ENCODE measurements around the gene GPR82.
"Not testable (repeated sequence)": the region's sequence is repeated elsewhere in the genome, so short reads cannot be mapped to it uniquely, and the experiment has no call there.

Gene GPR82, protein sequence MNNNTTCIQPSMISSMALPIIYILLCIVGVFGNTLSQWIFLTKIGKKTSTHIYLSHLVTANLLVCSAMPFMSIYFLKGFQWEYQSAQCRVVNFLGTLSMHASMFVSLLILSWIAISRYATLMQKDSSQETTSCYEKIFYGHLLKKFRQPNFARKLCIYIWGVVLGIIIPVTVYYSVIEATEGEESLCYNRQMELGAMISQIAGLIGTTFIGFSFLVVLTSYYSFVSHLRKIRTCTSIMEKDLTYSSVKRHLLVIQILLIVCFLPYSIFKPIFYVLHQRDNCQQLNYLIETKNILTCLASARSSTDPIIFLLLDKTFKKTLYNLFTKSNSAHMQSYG

DNA sequence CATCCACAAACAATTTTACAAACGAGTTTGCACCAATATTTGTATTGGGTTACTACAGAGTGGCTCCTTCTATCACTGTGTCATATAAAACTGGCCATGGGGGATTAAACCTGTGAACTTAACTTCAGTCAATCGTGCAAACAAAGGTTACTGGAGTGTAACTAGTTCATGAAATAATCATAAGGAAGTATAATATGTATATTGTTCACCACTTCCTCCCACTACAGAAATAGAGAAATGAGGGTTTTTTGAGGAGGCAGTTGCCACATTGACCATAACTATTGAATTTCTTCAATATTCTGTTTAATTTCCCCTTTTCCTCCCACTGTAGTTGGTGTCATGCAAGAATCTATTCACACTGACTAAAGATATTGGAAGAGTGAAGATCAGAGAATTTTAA, at the start of gene GPR82:
TSS of gene GPR82 (plus strand) at position 356 of the 400 bp plus-strand sequence. CDS start 2,846 bp downstream, outside the sequence.
- peaks cover 7% of the 10 kb centered on the region for H3K36me3 Mint-ChIP-seq
- H3K9me3 Mint-ChIP-seq: no peaks in the 10 kb centered on the region
- H3K4me3 Mint-ChIP-seq: no peak within 1 kb of the TSS
- peaks cover 27% of the 10 kb centered on the region for H3K4me1 Mint-ChIP-seq
- H3K27me3 Mint-ChIP-seq: no peaks in the 10 kb centered on the region
- peak; percentile 61 for ATAC-seq
- H3K27ac Mint-ChIP-seq: no peak within 1 kb of the TSS

DNA sequence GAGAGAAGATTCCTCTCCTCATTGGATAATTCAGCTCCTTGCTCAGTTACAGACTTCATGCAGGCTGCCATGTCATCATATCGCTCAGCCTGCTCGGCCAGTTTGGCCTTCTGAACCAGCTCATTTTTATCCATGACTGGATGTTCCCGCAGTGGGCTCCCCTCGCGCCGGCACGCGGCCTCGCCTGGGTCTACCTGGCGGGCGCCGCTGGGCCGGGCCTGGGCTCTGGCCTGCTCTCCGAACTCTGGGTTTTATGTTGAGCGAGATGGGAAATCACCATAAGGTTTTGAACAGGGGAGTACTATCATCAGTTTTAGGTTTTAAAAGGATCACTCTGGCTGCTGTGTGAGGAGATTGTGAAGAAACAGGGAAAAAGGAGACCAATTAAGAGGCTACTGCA, 47.6 kb upstream of the GPR82 start:
- not testable (repeated sequence) for H3K27ac Mint-ChIP-seq, ATAC-seq

DNA sequence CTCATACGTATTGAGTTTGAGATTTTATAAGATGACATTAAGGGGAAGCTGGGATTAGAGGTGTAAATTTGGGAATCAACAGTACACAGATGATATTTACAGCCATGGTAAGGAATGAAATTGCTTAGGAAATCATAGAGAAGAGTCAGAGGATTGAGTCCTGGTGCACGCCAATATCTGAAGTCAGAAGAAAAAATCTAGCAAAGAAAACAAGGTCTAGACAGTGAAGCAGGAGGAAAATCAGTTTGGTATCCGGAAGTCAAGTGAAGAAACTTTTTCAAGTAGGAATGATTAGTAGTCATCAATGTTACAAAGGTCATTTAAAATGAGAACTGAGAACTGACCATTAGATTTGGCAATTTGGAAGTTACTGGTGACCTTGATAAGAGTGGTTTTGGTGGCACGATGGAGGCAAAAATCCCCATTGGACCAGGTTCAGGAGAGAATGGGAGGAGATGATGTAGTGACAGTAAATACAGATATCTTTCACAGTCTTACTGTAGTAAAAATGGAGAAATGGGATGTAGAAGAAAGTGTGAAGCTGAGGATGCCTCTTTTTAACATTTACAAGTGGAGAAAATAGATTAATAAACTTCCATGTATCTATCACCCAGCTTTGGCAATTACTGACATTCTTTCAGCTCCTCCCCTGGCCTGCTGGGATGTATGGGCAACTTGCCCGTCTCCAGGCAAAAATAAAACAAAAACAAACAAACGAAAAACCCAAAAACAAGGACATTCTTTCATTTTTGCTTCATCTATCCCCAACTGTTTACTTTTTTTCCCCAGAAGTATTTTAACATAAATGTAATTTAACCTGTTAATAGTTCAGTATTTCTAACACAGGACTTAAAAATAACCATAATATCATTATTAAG, 46.6 kb upstream of the GPR82 start:
- Mint-ChIP-seq H3K4me3 (no peak overlapping the region), H3K36me3 (peaks cover 19% of the 10 kb centered on the region), H3K4me1 (peaks cover 10% of the 10 kb centered on the region), H3K27ac (no peak overlapping the region), H3K9me3 (no peaks in the 10 kb centered on the region), H3K27me3 (no peaks in the 10 kb centered on the region)
- ATAC-seq: no peak

More for the DNA sequence above, 47.6 kb upstream of the GPR82 start:
- H3K27me3 Mint-ChIP-seq, H3K9me3 Mint-ChIP-seq, H3K4me3 Mint-ChIP-seq, H3K4me1 Mint-ChIP-seq: not testable (repeated sequence)
- H3K36me3 Mint-ChIP-seq: peaks cover 19% of the 10 kb centered on the region

DNA sequence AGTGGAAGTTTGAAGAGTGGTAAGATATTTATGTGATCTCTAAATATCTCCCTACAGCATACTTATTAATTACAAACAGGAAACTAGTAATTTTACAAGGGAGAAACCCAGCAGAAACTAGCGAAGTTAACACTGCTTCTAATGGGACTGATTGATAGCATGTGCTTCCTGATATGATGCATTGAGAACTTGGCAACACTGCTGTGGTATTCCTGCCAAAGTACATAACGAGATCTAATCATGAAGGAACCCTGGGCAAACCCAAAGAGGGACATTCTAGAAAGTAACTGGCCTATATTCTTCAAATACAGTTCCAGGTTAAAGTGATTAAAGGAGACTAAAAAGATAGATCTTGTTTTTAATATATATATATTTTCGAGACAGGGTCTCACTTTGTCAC, 39.8 kb upstream of the GPR82 start:
- Mint-ChIP-seq H3K9me3 (no peaks in the 10 kb centered on the region), H3K36me3 (no peaks in the 10 kb centered on the region), H3K27me3 (no peaks in the 10 kb centered on the region), H3K27ac (no peak overlapping the region), H3K4me1 (peaks cover 20% of the 10 kb centered on the region), H3K4me3 (no peak overlapping the region)
- no peak for ATAC-seq

DNA sequence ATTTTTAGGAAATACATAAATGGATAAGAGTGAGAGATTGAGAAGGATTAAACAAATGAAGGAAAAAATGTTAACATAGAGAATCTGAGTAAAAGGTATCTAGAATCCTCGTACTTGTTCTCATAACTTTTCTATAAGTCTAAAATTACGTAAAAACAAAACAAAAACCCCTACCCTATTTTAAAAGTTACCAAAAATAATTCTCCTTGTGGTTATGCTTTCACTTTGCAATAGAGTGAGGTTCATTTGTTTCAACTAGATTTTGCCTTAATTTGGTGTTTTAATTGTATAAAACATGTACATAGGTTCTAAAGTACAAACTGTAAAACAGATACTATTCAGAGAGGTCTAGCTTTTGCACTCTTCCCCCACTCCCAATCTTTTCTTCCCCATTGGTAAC, 39.0 kb upstream of the GPR82 start:
- no peak for ATAC-seq
- H3K36me3 Mint-ChIP-seq: no peaks in the 10 kb centered on the region
- no peaks in the 10 kb centered on the region for H3K27me3 Mint-ChIP-seq
- H3K27ac Mint-ChIP-seq: no peak overlapping the region
- H3K4me1 Mint-ChIP-seq: peaks cover 20% of the 10 kb centered on the region
- no peak overlapping the region for H3K4me3 Mint-ChIP-seq
- no peaks in the 10 kb centered on the region for H3K9me3 Mint-ChIP-seq

DNA sequence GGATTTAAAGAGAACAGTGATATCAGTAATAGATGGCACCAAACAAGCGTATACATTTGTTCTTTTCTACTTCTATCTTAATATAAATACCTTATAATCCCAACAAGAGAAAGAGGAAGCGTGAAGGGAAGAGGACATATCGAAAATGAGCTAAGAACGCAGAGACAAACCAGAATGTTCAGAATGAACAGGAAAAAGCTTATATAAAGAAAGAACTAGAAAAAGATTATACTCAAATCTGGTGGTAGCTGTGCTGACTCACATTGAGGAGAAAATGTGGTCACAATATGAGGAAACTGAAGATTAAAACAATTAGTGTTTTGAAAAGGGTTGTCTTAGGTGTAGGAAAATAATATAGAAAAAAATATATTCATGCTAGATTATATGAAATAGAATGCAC, 37.2 kb upstream of the GPR82 start:
- Mint-ChIP-seq H3K4me3 (no peak overlapping the region), H3K36me3 (no peaks in the 10 kb centered on the region), H3K9me3 (no peaks in the 10 kb centered on the region), H3K27ac (no peak overlapping the region), H3K4me1 (peaks cover 20% of the 10 kb centered on the region), H3K27me3 (no peaks in the 10 kb centered on the region)
- ATAC-seq: no peak

DNA sequence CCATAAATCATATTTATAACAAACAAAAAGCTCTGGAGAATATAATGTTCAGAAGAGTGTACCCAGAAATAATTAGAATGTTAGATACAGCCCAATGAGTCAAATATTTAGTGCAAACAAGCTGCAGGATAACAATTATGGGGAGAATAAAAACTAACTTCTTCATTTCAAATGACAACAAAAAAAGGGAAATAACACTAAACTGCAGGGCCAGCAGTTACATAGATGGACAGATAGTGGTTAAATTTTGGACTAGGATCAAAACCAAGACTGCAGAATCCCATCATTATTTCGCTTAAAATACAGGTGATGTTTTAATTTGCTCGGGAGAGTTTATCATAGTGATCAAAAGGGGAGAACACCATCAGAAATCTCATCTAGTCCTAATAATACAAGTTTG, 35.8 kb upstream of the GPR82 start:
- Mint-ChIP-seq H3K9me3 (no peaks in the 10 kb centered on the region), H3K36me3 (no peaks in the 10 kb centered on the region), H3K4me3 (no peak overlapping the region), H3K4me1 (peaks cover 30% of the 10 kb centered on the region), H3K27me3 (no peaks in the 10 kb centered on the region), H3K27ac (no peak overlapping the region)
- no peak for ATAC-seq

DNA sequence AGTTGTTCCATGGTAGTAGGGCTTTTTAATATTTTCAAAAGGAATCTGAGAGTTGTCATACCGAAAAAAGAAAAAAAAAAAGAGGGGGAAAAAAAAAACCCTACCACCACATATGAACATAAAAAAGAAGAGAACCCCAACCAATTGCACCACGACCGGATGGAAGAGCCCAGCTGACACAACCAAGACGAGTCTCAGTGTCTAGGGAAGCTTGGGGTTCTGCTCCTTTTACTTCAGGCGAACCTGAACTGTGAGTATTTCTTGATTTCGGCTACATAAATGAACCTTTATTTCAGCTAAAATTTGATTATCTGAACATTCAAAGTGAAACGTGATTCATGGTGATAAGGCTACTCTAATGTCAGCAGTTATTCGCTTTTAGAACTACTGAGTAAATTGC, 35.1 kb upstream of the GPR82 start, which contains the start of gene GPR34:
TSS of gene GPR34 (plus strand) at position 139 of the 400 bp plus-strand sequence. CDS start 6,661 bp downstream, outside the sequence.
- H3K4me1 Mint-ChIP-seq: peaks cover 36% of the 10 kb centered on the region
- H3K27me3 Mint-ChIP-seq: no peaks in the 10 kb centered on the region
- ATAC-seq: no peak
- H3K27ac Mint-ChIP-seq: no peak within 1 kb of the TSS
- peaks cover 5% of the 10 kb centered on the region for H3K36me3 Mint-ChIP-seq
- H3K9me3 Mint-ChIP-seq: no peaks in the 10 kb centered on the region
- no peak within 1 kb of the TSS for H3K4me3 Mint-ChIP-seq

DNA sequence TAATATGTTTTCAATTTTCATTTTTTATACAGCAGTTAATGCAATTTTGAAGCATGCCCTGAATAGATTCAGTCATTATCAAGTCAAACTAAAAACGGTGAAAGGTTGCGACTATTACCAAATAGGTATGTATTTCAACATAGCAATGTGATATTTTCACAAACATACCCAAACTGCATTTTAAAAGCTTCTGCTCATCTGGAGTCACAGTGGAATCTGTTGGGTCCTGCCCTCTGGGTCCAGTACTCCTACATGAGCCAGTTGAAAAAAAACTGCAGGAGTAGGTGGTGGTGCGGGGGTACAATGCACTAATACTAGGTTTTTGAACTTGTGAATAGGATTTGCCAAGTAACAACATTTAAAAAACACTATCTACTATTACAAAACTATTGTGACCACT, 34.3 kb upstream of the GPR82 start:
- Mint-ChIP-seq H3K4me1 (peaks cover 37% of the 10 kb centered on the region), H3K9me3 (no peaks in the 10 kb centered on the region), H3K4me3 (no peak overlapping the region), H3K36me3 (peaks cover 6% of the 10 kb centered on the region), H3K27me3 (no peaks in the 10 kb centered on the region), H3K27ac (no peak overlapping the region)
- no peak for ATAC-seq

DNA sequence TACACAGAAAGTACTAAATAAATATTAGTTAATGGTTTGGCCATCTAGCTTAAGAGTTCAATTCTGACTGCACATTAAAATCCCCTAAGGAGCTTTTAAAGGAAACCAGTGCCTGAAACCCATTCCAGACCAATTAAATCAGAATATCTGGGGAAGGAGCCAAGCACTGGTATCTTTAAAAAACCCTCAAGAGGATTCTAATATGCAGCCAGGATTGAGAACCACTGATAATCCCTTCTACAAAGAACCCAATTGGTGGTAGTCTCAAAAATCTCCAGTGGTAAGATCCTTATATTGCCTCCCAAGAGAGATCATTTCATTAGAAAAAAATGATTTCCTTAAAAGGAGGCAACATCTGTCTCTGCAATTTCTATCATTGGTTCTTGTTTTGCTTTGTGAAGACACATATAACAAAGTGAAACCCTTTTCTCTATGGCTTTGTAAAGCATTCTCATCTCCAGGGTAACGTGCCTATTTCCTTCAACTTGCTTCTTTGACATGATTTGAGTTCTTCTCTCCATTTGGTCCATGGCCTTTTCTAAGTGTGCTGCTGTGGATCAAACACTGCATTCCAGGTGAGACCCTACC, 31.7 kb upstream of the GPR82 start:
- H3K4me3 Mint-ChIP-seq: no peak overlapping the region
- peaks cover 28% of the 10 kb centered on the region for H3K4me1 Mint-ChIP-seq
- no peak for ATAC-seq
- H3K27me3 Mint-ChIP-seq: no peaks in the 10 kb centered on the region
- peaks cover 13% of the 10 kb centered on the region for H3K36me3 Mint-ChIP-seq
- H3K9me3 Mint-ChIP-seq: no peaks in the 10 kb centered on the region
- H3K27ac Mint-ChIP-seq: no peak overlapping the region

DNA sequence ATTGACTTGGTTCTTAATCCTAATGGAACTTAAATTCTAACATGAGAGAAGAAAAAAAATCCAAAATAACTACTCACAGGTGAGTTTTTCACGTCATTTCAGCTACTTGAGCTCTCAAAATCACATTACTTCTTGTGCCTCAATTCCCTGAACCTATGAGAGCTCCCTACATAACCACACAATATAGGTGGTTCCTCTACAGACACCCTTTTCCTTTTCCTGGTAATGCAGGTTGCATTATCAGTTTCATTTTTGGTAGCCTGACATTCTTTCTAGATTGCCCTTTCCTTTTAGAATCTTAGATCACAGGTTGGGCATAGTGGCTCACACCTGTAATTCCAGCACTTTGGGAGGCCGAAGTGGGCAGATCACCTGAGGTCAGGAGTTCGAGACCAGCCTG, 31.0 kb upstream of the GPR82 start:
- no peak for ATAC-seq
- no peaks in the 10 kb centered on the region for H3K27me3 Mint-ChIP-seq
- peaks cover 25% of the 10 kb centered on the region for H3K4me1 Mint-ChIP-seq
- peaks cover 13% of the 10 kb centered on the region for H3K36me3 Mint-ChIP-seq
- no peaks in the 10 kb centered on the region for H3K9me3 Mint-ChIP-seq
- H3K4me3 Mint-ChIP-seq: no peak overlapping the region
- no peak overlapping the region for H3K27ac Mint-ChIP-seq

DNA sequence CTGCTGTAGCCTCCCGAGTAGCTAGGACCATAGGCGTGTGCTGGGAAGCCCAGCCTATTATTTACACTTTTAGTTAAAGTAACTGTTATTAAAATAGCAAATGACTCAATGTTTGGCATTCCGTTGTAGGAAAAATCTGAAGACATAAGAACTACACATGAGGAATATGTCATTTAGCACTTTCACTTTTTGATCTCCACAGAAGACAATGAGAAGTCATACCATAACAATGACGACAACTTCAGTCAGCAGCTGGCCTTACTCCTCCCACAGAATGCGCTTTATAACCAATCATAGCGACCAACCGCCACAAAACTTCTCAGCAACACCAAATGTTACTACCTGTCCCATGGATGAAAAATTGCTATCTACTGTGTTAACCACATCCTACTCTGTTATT, 28.6 kb upstream of the GPR82 start:
- ATAC-seq: no peak
- Mint-ChIP-seq H3K36me3 (peaks cover 13% of the 10 kb centered on the region), H3K4me1 (peaks cover 17% of the 10 kb centered on the region), H3K9me3 (no peaks in the 10 kb centered on the region), H3K27me3 (no peaks in the 10 kb centered on the region), H3K27ac (no peak overlapping the region), H3K4me3 (no peak overlapping the region)

DNA sequence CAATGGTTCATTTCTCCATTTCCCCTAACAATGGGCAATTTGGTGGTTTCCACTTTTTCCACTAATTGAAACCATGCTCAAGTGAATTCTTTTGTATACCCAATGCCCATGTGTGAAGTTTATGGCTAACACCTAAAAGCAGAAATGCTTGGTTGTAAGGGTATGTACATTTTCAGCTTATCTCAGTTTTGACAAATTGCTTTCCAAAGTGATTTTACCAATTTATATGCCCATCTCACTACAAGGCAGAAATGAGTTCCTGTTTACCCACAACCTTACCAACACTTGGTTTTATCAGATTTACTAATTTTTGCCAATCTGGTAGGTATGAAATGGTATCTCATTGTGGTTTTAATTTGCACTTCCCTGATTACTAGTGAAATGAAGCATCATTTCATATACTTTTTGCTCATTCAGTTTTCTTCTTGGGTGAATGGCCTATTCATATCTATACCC, 20.4 kb upstream of the GPR82 start:
- H3K27ac Mint-ChIP-seq: no peak overlapping the region

DNA sequence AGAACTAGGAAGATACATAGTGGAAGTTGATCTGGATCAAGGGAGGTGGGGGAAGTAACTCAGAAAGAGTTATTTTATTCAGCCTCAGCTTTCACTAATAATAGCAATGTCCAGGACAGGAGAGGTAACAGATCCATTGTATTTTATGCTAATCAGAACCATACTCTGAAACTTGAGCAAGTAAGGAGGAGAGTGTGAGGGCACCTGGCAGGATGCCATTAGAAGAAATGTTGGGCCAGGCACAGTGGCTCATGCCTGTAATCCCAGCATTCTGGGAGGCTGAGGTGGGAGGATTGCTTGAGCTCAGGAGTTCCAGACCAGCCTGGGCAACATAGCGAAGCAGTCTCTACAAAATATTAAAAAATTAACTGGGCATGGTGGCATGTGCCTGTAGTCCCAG, 18.9 kb upstream of the GPR82 start:
- H3K27ac Mint-ChIP-seq: peak overlapping the region; percentile 75
- peaks cover 51% of the 10 kb centered on the region for H3K4me1 Mint-ChIP-seq
- no peaks in the 10 kb centered on the region for H3K9me3 Mint-ChIP-seq
- H3K36me3 Mint-ChIP-seq: no peaks in the 10 kb centered on the region
- H3K4me3 Mint-ChIP-seq: peak overlapping the region; percentile 18
- no peaks in the 10 kb centered on the region for H3K27me3 Mint-ChIP-seq
- no peak for ATAC-seq

More for the DNA sequence above, 20.4 kb upstream of the GPR82 start:
- no peak overlapping the region for H3K4me3 Mint-ChIP-seq
- no peak for ATAC-seq
- no peaks in the 10 kb centered on the region for H3K36me3 Mint-ChIP-seq
- peaks cover 41% of the 10 kb centered on the region for H3K4me1 Mint-ChIP-seq
- no peaks in the 10 kb centered on the region for H3K9me3 Mint-ChIP-seq
- H3K27me3 Mint-ChIP-seq: no peaks in the 10 kb centered on the region

DNA sequence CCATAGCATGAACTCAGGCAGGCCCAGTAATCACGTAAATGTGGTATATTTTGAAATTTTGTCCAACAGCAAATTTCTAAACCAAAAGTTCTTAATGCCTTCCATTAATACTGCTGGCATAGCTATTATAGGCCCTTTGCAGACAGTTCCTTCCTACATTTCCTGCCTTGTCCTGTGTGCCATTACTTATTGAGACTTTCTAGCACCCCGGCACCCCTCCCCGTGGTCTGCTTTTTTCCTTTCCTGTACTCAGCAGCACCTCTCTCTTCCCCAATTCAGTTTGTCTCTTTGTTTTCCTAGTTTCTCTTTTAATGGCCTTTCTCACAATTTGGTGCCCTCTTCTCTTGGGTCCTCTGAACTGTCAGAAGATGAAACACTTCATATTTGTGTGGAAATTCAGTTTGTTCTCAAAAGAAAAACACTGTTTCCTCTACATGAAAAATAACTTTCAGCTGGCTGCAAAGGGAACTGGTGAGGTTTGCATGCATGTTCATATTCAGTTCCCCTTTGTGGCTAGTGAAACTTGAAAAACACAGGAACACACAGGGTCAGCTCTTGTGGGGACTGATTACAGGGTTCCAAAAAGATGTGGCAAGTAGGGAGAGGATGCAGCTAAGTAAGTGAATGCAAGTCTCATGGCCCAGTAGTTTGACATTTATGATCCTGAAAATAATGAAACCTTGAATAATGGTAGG, 18.2 kb upstream of the GPR82 start:
- Mint-ChIP-seq H3K27ac (peak overlapping the region; percentile 75), H3K4me1 (peaks cover 54% of the 10 kb centered on the region), H3K9me3 (no peaks in the 10 kb centered on the region), H3K4me3 (peak overlapping the region; percentile 52), H3K27me3 (no peaks in the 10 kb centered on the region), H3K36me3 (no peaks in the 10 kb centered on the region)
- ATAC-seq: peak; percentile 82
